GM23338 (cell line): ENCODE results near the gene STK4. TPM values are rescaled to one million over a fixed set of nuclear protein-coding genes. Genes with fewer than 3 reads are reported as not detected.

Source experiments
- ATAC-seq: fragments of 200-7000 bp; cut with Tn5 transposase; 3 replicates; pipeline ENCODE4 v1.9.1; 2020
- DNase-seq: peaks from one replicate; pipeline ENCODE4 v3.0.0-alpha.2; 2015; ENCODE audit warnings: low spot score
- H2AFZ ChIP-seq: fragments of 200-600 bp; sonication (generic); 2 replicates; pipeline ENCODE4 v1.8.0; 2016; ENCODE audit warnings: antibody characterized with exemption, mild to moderate bottlenecking, moderate library complexity
- H3F3A ChIP-seq: fragments of 200-600 bp; sonication (generic); replicated peaks from 2 replicates; pipeline ENCODE4 v1.8.0; 2017; ENCODE audit warnings: antibody characterized with exemption, mixed run types, low read depth
- H3K27ac ChIP-seq: fragments of 200-600 bp; sonication (generic); 2 replicates; pipeline ENCODE4 v1.6.1; 2016; ENCODE audit warnings: low read depth
- H3K27me3 ChIP-seq: fragments of 200-600 bp; sonication (generic); 2 replicates; pipeline ENCODE4 v1.8.0; 2016; ENCODE audit warnings: mild to moderate bottlenecking, mixed run types, moderate library complexity; ENCODE audit not compliant: insufficient read depth
- H3K36me3 ChIP-seq: fragments of 200-600 bp; sonication (generic); 2 replicates; pipeline ENCODE4 v1.8.0; 2016; ENCODE audit warnings: mild to moderate bottlenecking; ENCODE audit not compliant: insufficient read depth
- H3K4me1 ChIP-seq: fragments of 200-600 bp; sonication (generic); 2 replicates; pipeline ENCODE4 v1.8.0; 2016; ENCODE audit warnings: mild to moderate bottlenecking, moderate library complexity; ENCODE audit not compliant: insufficient read depth
- H3K4me2 ChIP-seq: fragments of 200-600 bp; sonication (generic); 2 replicates; pipeline ENCODE4 v1.7.1; 2017; ENCODE audit warnings: mixed run types
- H3K4me3 ChIP-seq: fragments of 200-600 bp; sonication (generic); 2 replicates; pipeline ENCODE4 v1.6.1; 2016; ENCODE audit warnings: mixed run types
- H3K79me2 ChIP-seq: fragments of 200-600 bp; sonication (generic); replicated peaks from 2 replicates; pipeline ENCODE4 v1.8.0; 2017; ENCODE audit warnings: mild to moderate bottlenecking; ENCODE audit not compliant: insufficient read depth
- H3K9me2 ChIP-seq: fragments of 200-600 bp; sonication (generic); 2 replicates; pipeline ENCODE4 v1.8.0; 2017; ENCODE audit not compliant: insufficient read depth
- H4K20me1 ChIP-seq: fragments of 200-600 bp; sonication (generic); replicated peaks from 2 replicates; pipeline ENCODE4 v1.8.0; 2017; ENCODE audit warnings: mild to moderate bottlenecking; ENCODE audit not compliant: insufficient read depth
- H3K27ac Mint-ChIP-seq: 2 replicates; pipeline ENCODE4 v1.8.0; 2020; ENCODE audit warnings: inconsistent platforms, mild to moderate bottlenecking, moderate library complexity, mixed read lengths
- H3K27me3 Mint-ChIP-seq: 3 replicates; pipeline ENCODE4 v1.8.0; 2022; ENCODE audit warnings: low read depth, mild to moderate bottlenecking, moderate library complexity, mixed read lengths, inconsistent platforms; ENCODE audit not compliant: insufficient read depth, poor library complexity
- H3K36me3 Mint-ChIP-seq: 3 replicates; pipeline ENCODE4 v1.8.0; 2021; ENCODE audit warnings: low read depth, mild to moderate bottlenecking, inconsistent platforms, moderate library complexity, mixed read lengths
- H3K4me1 Mint-ChIP-seq: 3 replicates; pipeline ENCODE4 v1.8.0; 2020; ENCODE audit warnings: mild to moderate bottlenecking, inconsistent platforms, mixed read lengths
- H3K4me3 Mint-ChIP-seq: 3 replicates; pipeline ENCODE4 v1.8.0; 2021; ENCODE audit warnings: moderate library complexity, mild to moderate bottlenecking, inconsistent platforms, mixed read lengths
- H3K9me3 Mint-ChIP-seq: 3 replicates; pipeline ENCODE4 v1.8.0; 2020; ENCODE audit warnings: moderate library complexity, mild to moderate bottlenecking, inconsistent platforms, mixed read lengths
- CREB1 ChIP-seq: fragments of 250-450 bp; sonication (Bioruptor Pico); IDR thresholded peaks from 2 replicates; pipeline ENCODE4 v1.5.0; 2020; ENCODE audit warnings: low read depth, mild to moderate bottlenecking, moderate library complexity
- POLR2AphosphoS5 ChIP-seq: IDR thresholded peaks from 2 replicates; pipeline ENCODE4 v1.6.1; 2016; ENCODE audit warnings: antibody characterized with exemption, low read depth
- REST ChIP-seq: IDR thresholded peaks from one replicate; pipeline ENCODE4 v1.6.1; 2018; ENCODE audit warnings: antibody characterized with exemption; ENCODE audit not compliant: unreplicated experiment
- STAT1 ChIP-seq: IDR thresholded peaks from one replicate; pipeline ENCODE4 v1.6.1; 2016; ENCODE audit warnings: antibody characterized with exemption; ENCODE audit not compliant: unreplicated experiment
- ZNF114 ChIP-seq: fragments of 250-450 bp; sonication (Bioruptor Pico); IDR thresholded peaks from 2 replicates; pipeline ENCODE4 v1.5.0; 2020; ENCODE audit warnings: mild to moderate bottlenecking, moderate library complexity
- ZNF462 ChIP-seq: fragments of 250-450 bp; sonication (Bioruptor Pico); IDR thresholded peaks from 2 replicates; pipeline ENCODE4 v1.5.0; 2020; ENCODE audit warnings: mild to moderate bottlenecking, moderate library complexity
- polyA plus RNA-seq: library from polyadenylated mRNA; unstranded; fragments of >200 nt; fragmentation: Nextera tagmentation; extraction: Ambion mirVana; gene quantifications from 2 replicates; pipeline ENCODE4 v1.2.1, GENCODE V29; 2016
- total RNA-seq: library from RNA; depleted of rRNA; stranded (reverse); fragments of >200 nt; shearing (Covaris generic); gene quantifications from 2 replicates; pipeline ENCODE4 v1.2.3, GENCODE V29; 2014
- TF ChIP-seq, protein P1 (sequence below): IDR thresholded peaks from 2 replicates; pipeline ENCODE4 v1.6.1; 2016; ENCODE audit warnings: antibody characterized with exemption

STK4 gene
- total and polyA plus RNA-seq, 2 experiments from 2014 or later = 37.7 to 58.7 TPM

DNA sequence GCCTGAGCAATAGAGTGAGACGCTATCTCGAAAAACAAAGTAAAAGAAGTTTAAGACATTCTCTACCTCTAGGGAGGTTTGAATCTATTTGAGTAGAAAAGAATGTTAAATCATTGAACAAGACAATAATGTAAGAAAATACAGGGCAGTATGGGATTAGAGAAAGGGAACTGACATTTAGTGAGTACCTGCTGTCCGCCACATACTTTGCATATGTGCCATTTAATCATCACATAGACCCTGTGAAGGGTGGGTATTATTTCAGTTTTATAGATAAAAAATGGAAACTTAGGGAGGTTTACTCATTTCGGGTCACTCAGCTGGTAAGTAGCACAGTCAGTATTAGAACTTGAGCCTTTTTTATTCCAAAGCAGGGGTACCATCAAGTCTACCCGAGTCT lies 31.4 kb downstream of the STK4 start (continued):
- TF ChIP-seq ZNF462 (no peak), CREB1 (CRISPR knock-in tag) (no peak), ZNF114 (no peak)
- TF ChIP-seq, protein P1, sequence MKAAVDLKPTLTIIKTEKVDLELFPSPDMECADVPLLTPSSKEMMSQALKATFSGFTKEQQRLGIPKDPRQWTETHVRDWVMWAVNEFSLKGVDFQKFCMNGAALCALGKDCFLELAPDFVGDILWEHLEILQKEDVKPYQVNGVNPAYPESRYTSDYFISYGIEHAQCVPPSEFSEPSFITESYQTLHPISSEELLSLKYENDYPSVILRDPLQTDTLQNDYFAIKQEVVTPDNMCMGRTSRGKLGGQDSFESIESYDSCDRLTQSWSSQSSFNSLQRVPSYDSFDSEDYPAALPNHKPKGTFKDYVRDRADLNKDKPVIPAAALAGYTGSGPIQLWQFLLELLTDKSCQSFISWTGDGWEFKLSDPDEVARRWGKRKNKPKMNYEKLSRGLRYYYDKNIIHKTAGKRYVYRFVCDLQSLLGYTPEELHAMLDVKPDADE = no peak

DNA sequence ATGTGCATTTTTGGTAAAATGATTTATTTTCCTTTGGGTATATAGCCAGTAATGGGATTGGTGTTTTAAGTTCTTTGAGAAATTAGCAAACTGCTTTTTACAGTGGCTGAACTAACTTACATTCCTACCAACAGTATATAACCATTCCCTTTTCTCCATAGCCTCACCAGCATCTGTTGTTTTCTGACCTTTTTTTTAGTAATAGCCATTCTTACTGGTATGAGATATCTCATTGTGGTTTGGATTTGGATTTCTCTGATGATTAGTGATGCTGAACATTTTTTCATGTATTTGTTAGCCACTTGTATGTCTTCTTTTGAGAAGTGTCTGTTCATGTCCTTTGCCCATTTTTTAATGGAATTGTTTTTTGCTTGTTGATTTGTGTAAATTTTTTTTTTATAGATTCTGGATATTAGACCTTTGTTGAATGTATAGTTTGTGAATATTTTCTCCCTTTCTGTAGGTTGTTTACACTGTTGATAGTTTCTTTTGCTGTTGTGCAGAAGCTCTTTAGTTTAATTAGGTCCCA lies 42.3 kb downstream of the STK4 start:
- H3K4me1 ChIP-seq = no peaks in the 10 kb centered on the region
- Mint-ChIP-seq H3K4me1 (no peaks in the 10 kb centered on the region), H3K9me3 (no peaks in the 10 kb centered on the region), H3K36me3 (peaks cover 17% of the 10 kb centered on the region; the same call in 1 of the 3 replicates), H3K27ac (no peak overlapping the region), H3K4me3 (no peak overlapping the region), H3K27me3 (peaks cover 6% of the 10 kb centered on the region)
- DNase-seq (no peak), ATAC-seq (no peak)
- no peak overlapping the region for H3K27ac ChIP-seq
- no peaks in the 10 kb centered on the region for H3K27me3 ChIP-seq
- no peak overlapping the region for H3K4me2 ChIP-seq
- no peaks in the 10 kb centered on the region for H3F3A ChIP-seq
- no peaks in the 10 kb centered on the region; the same call in 1 of the 2 replicates for H3K36me3 ChIP-seq
- H3K79me2 ChIP-seq = no peaks in the 10 kb centered on the region; the same call in 1 of the 2 replicates
- no peak overlapping the region for H3K4me3 ChIP-seq
- H2AFZ ChIP-seq = no peak overlapping the region
- H3K9me2 ChIP-seq = no peaks in the 10 kb centered on the region
- no peaks in the 10 kb centered on the region; the same call in 1 of the 2 replicates for H4K20me1 ChIP-seq
- TF ChIP-seq STAT1 (no peak), REST (no peak), POLR2AphosphoS5 (no peak)
